ENCODE measurements around the gene PPP1R13L.
"Not testable (repeated sequence)": the region's sequence is repeated elsewhere in the genome, so short reads cannot be mapped to it uniquely, and the experiment has no call there.

PPP1R13L gene

GRCh38 chr19:45345506-45345860 lies 59.4 kb downstream of the PPP1R13L start:
- no peak for DNase-seq (ENCODE audit: low read depth)

- DNase-seq (ENCODE audit: low read depth) = no peak
These were observed 60.0 kb downstream of the PPP1R13L start for GRCh38 chr19:45344621-45345505.

GRCh38 chr19:45342911-45343310 lies 62.0 kb downstream of the PPP1R13L start:
- no peak for DNase-seq (ENCODE audit: low read depth)

GRCh38 chr19:45340899-45341453 lies 63.9 kb downstream of the PPP1R13L start:
- no peak for DNase-seq (ENCODE audit: low read depth)

DNA sequence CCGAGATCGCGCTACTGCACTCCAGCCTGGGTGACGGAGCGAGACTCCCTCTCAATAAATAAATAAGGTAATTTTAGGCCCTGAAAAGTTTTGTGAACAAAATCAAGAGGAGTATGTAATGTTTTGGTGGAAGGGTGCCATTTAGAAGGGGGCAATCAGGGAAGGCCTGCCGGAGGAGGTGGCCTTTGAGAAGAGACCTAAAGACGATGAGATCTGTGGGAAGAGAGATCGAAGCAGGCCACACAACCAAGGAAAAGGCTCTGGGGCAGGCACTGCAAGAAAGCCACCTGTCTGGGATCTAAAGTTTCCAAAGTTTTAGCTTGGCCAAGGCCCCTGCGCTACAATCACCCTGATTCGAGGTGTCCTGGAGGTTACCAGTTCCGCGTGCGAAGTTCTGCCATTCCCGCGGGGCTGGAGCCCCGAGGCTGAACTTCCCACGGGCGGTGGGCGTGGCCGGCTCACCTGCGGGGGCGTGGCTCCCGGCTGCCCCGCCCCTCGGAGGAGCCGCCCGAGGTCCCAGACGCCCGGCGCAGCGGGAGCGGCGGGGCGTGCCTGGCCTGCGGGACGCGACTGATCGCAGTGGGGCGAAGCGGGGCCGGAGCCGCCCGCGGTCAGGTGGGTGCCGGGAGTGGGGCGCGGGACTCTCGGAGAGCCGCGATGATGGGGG lies 64.5 kb downstream of the PPP1R13L start, which contains the start of gene KLC3:
Gene KLC3 (plus strand): TSS at position 519 of the 667 bp plus-strand sequence. CDS start 4,792 bp downstream, outside the sequence.
- DNase-seq (ENCODE audit: low read depth) = no peak

DNA sequence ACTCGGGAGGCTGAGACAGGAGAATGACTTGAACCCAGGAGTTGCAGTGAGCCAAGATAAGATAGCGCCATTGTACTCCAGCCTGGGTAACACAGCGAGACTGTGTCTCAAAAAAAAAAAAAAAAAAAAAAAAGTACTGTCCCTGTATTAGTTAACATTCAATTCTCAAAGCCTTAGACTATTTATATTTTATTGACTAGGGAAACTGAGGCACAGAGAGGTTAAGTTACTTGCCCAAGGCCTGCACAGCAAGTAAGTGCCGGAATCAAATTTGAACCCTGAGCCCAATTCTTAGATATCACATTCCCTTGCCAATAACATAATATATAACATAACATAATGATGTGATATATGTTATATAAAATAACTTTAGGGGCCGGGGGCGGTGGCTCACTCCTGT lies 65.2 kb downstream of the PPP1R13L start:
- no peak for DNase-seq (ENCODE audit: low read depth)

GRCh38 chr19:45336696-45337251 lies 68.1 kb downstream of the PPP1R13L start:
- no peak for DNase-seq (ENCODE audit: low read depth)

DNA sequence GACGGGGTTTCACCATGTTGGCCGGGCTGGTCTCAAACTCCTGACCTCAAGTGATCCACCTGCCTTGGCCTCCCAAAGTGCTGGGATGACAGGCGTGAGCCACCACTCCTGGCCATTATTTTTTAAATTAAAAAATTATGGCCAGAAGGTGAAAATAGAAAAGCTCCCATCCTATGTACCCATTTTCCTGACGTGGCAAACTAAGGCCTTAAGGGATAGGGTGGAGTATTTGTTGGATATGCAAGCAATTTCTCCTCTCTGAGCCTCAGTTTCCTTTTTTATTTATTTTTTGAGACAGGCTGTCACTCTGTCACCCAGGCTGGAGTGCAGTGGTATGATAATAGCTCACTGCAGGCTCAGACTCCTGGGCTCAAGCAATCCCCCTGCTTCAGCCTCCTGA lies 70.0 kb downstream of the PPP1R13L start:
- not testable (repeated sequence) for DNase-seq (ENCODE audit: low read depth)

- no peak for DNase-seq (ENCODE audit: low read depth)
These were observed 71.1 kb downstream of the PPP1R13L start for GRCh38 chr19:45333609-45334303.

DNA sequence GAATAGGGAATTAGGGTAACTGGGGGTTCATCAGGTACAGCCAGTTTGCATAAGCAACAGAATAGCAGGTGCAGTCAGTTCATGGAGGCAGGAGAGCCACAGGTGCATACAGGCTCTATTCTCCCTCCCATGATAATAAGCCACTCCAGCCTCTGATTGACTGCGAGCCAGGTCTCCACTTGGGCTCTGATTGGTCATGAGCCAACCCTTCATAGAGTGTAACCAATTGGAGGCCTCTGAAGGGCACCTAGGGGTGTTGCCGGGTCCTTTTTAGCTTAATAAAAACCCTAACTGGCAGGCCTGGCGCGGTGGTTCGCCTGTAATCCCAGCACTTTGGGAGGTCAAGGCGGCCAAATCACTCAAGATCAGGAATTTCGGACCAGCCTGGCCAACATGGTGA lies 73.5 kb downstream of the PPP1R13L start:
- DNase-seq (ENCODE audit: low read depth) = no peak
